Keratinocyte (primary cell): ENCODE measurements around the gene PEDS1.

Experiments used
- CTCF ChIP-seq, 3 experiments: IDR thresholded peaks in 1 of 3; conservative IDR thresholded peaks in 1 of 3; optimal IDR thresholded peaks in 1 of 3; 2 replicates in 2 of 3; 3 replicates in 1 of 3; pipeline versions ENCODE3 to v1.5.1; 2011; ENCODE audit warnings: low read length in 3 of 3, mild to moderate bottlenecking in 3 of 3, moderate library complexity in 2 of 3, control low read depth in 1 of 3, inconsistent platforms in 1 of 3; ENCODE audit not compliant: insufficient read depth in 2 of 3; ENCODE audit errors: extremely low read depth in 1 of 3
- EZH2 ChIP-seq: IDR thresholded peaks from one replicate; pipeline ENCODE4 v1.6.1; 2012; ENCODE audit warnings: inconsistent platforms, mild to moderate bottlenecking, low read length, moderate library complexity

GRCh38 chr20:50190251-50191064, 36.9 kb upstream of the PEDS1 start, which contains the start of gene CEBPB:
- peak in 2 of 3 experiments; percentile 69 to 78 for TF ChIP-seq CTCF (optimal IDR thresholded peaks at IDR 0.05 in 1 of 3, IDR thresholded peaks at IDR 0.05 in 1 of 3, conservative IDR thresholded peaks at IDR 0.05 in 1 of 3; ENCODE audit: extremely low read depth in 1 of 3, insufficient read depth in 2 of 3, low read length in 3 of 3)
- TF ChIP-seq EZH2 = no peak
